Measurements from ENCODE around the gene WDR36. TPM values are rescaled to one million over a fixed set of nuclear protein-coding genes. Genes with fewer than 3 reads are reported as not detected.

WDR36 gene
- total RNA-seq, 1 donor from 2014 or later = 31.0 TPM

GRCh38 chr5:111165058-111165457 is 72.9 kb downstream of the WDR36 start:
- no peak for DNase-seq (ENCODE audit: low read depth, low spot score)
- H3K27ac Mint-ChIP-seq (ENCODE audit: unreplicated experiment) = no peak overlapping the region
- no peaks in the 10 kb centered on the region for H3K4me1 Mint-ChIP-seq
- TF ChIP-seq CTCF (conservative IDR thresholded peaks at IDR 0.05) = no peak
- no peaks in the 10 kb centered on the region for H3K27me3 Mint-ChIP-seq (ENCODE audit: low read depth)
- H3K4me3 Mint-ChIP-seq = no peak overlapping the region
- no peaks in the 10 kb centered on the region for H3K36me3 Mint-ChIP-seq (ENCODE audit: low read depth)
- H3K9me3 Mint-ChIP-seq = no peaks in the 10 kb centered on the region

DNA sequence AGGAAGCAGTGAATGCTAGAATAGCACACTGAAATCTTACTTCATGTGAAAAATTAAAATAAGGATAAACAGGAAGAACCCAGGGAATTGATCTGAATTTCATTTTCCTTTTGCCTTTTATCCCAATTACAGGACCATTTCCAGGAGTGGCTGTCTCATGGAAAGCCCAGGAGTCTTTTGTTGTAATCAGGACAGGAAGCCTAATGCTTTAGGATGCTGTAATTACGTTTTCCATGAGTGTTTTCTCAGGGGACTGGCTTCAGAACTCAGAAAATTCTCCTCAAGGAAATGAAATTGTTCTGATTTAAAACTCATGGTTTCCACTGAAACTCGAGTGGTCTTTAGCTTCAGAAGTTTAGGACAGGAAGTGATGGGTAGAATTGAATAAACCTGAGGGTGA is 75.4 kb downstream of the WDR36 start:
- no peak overlapping the region for H3K27ac Mint-ChIP-seq (ENCODE audit: unreplicated experiment)
- H3K4me1 Mint-ChIP-seq = no peaks in the 10 kb centered on the region
- H3K4me3 Mint-ChIP-seq = no peak overlapping the region
- TF ChIP-seq CTCF (conservative IDR thresholded peaks at IDR 0.05) = no peak
- no peaks in the 10 kb centered on the region for H3K9me3 Mint-ChIP-seq
- H3K36me3 Mint-ChIP-seq (ENCODE audit: low read depth) = no peaks in the 10 kb centered on the region
- no peak for DNase-seq (ENCODE audit: low read depth, low spot score)
- H3K27me3 Mint-ChIP-seq (ENCODE audit: low read depth) = peaks cover 5% of the 10 kb centered on the region

DNA sequence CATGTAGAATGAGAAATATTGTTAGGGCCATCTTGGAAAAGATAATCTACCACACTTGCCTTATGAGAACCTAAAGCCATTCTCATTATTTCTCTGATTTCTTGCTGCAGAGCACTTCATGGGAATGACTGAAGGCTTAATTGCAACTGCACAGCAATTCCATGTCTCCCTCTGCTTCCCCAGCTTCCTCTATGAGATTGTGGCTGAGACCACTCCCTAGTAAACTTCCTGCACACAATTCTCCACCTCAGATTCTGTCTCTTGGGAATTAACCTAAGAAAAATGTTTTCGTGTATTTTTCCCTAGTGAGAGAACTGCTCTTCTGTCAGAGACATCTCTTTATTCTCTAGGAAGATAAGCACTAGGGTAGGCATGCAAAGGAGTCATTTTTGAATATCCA is 76.5 kb downstream of the WDR36 start:
- Mint-ChIP-seq H3K27me3 (ENCODE audit: low read depth) (peaks cover 12% of the 10 kb centered on the region), H3K27ac (ENCODE audit: unreplicated experiment) (no peak overlapping the region), H3K9me3 (no peaks in the 10 kb centered on the region), H3K36me3 (ENCODE audit: low read depth) (no peaks in the 10 kb centered on the region), H3K4me3 (no peak overlapping the region), H3K4me1 (no peaks in the 10 kb centered on the region)
- TF ChIP-seq CTCF (conservative IDR thresholded peaks at IDR 0.05) = no peak
- no peak for DNase-seq (ENCODE audit: low read depth, low spot score)

DNA sequence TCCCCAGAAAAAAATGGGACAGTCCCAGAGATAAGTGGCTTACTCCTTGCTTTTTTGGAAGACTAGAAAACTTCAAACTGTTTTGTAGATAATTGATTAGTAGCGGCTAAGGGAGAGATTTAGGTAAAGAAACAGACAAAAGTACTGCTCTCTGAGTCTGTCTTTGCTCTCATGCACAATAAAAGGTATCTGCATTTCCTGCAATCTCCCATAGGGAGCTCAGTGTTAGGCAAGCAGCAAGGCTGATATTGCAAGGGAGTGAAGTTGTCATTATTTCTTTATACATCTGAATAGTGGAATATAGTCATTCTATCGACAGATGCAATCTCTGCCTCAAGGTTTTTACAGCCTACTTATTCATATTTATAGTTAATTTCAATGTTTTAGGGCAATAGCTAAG is 77.1 kb downstream of the WDR36 start:
- no peak for DNase-seq (ENCODE audit: low read depth, low spot score)
- TF ChIP-seq CTCF (conservative IDR thresholded peaks at IDR 0.05) = no peak
- Mint-ChIP-seq H3K36me3 (ENCODE audit: low read depth) (no peaks in the 10 kb centered on the region), H3K27ac (ENCODE audit: unreplicated experiment) (no peak overlapping the region), H3K4me3 (no peak overlapping the region), H3K4me1 (no peaks in the 10 kb centered on the region), H3K9me3 (no peaks in the 10 kb centered on the region), H3K27me3 (ENCODE audit: low read depth) (peaks cover 12% of the 10 kb centered on the region)

- DNase-seq (ENCODE audit: low read depth, low spot score) = no peak
- peaks cover 16% of the 10 kb centered on the region for H3K27me3 Mint-ChIP-seq (ENCODE audit: low read depth)
- H3K4me3 Mint-ChIP-seq = no peak overlapping the region
- TF ChIP-seq CTCF (conservative IDR thresholded peaks at IDR 0.05) = no peak
- no peaks in the 10 kb centered on the region for H3K4me1 Mint-ChIP-seq
- no peaks in the 10 kb centered on the region for H3K9me3 Mint-ChIP-seq
- no peak overlapping the region for H3K27ac Mint-ChIP-seq (ENCODE audit: unreplicated experiment)
- H3K36me3 Mint-ChIP-seq (ENCODE audit: low read depth) = no peaks in the 10 kb centered on the region
Measured at GRCh38 chr5:111170279-111170678, 78.1 kb downstream of the WDR36 start.

- DNase-seq (ENCODE audit: low read depth, low spot score) = no peak
- no peak overlapping the region for H3K27ac Mint-ChIP-seq (ENCODE audit: unreplicated experiment)
- no peaks in the 10 kb centered on the region for H3K9me3 Mint-ChIP-seq
- peaks cover 16% of the 10 kb centered on the region for H3K27me3 Mint-ChIP-seq (ENCODE audit: low read depth)
- H3K36me3 Mint-ChIP-seq (ENCODE audit: low read depth) = no peaks in the 10 kb centered on the region
- TF ChIP-seq CTCF (conservative IDR thresholded peaks at IDR 0.05) = no peak
- no peak overlapping the region for H3K4me3 Mint-ChIP-seq
- H3K4me1 Mint-ChIP-seq = no peaks in the 10 kb centered on the region
Measured at GRCh38 chr5:111172504-111172903, 80.4 kb downstream of the WDR36 start.
